ENCODE measurements around the gene CHCHD3. TPM values are rescaled to one million over a fixed set of nuclear protein-coding genes. Genes with fewer than 3 reads are reported as not detected.

CHCHD3 gene
- total RNA-seq = 70.8 and 98.8 TPM in 2 replicates

DNA sequence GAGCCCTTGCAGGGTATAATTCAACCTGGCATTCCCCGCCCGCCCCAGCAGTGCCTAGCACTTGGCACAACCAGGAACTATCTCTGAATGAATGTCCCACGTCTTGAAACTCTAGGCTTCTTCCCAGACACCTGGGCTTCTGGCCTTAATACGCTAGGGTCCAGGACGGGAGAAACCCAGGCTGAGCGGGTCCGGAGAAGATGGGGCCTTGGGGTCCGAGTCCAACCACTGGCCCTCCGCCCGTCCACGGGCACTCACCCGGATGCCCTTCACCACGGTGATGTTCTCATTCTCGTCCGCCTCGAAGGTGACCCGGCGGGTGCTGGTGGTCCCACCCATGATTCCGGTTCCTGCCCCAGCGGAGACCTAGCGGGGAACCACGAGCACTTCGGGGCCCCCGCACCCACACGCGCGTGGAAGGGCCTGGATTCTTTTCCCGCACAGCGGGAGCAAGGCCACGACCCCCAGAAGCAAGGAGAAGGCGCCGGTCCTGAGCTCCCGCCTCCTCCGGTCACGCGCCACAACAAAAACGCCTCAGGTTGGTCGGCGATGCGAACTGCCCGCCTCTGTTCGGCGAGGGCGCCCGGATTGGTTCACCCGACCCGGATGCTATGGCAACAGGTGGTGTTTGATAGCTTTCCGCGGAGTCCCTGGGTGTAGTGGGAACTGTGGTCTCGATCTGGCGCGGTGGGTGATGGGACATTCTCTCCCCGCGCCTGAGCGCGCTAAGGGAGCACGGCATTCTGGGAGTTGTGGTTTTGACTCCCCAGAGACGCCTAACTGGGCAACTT lies at the start of gene CHCHD3:
TSS of gene CHCHD3 (minus strand) at position 492 of the 791 bp plus-strand sequence. CDS start at position 339, 153 bp downstream.
- peak; percentile 99 for DNase-seq

DNA sequence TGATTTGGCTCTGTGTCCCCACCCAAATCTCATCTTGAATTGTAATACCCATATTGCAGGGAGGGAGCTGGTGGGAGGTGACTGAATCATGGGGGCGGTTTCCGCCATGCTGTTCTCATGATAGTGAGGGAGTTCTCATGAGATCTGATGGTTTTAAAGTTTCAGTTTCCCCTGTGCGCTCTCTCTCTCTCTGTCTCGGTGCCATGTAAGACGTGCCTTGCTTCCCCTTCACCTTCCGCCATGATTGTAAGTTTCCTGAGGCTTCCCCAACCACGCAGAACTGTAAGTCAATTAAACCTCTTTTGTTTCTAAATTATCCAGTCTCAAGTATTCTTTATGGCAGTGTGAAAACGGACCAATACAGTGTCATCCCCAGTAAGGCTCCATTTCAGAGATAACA lies 48.3 kb upstream of the CHCHD3 start:
- no peak for DNase-seq

DNA sequence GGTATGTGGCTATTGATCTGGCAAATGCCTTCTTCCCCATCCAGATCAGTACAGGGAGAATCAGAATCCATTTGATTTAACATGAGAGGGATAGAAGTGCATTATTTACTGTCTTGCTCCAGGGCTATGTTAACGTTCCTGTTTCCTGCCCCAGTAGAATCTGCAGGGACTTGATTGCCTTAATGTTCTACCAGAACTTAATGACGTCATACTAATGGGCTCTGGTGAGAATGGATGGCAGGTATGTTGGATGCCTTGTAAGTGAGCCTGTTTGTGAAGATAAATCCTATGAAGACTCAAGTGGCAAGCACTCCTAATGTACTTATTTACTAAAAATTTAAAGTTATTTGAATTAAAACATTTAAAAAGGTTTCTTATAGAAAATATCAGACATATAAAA lies 44.5 kb upstream of the CHCHD3 start:
- no peak for DNase-seq

DNA sequence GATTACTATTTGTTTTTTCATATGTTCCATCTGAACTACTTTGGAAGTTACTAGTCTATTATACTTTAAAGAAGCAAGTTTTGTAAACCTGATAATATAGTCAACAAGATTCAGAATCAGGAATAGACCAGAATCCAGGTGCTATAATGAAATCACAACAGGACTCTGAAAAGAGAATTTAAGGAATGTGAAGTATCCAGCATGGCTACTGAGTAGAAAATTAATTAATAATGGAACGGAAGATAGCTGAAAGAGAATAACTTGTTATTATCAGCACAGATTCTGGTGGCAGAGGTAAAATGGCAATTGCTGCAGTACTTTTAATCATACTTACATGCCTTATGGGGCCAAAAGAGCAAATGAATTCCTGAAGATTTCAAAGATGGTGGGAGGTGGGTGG lies 43.1 kb upstream of the CHCHD3 start:
- no peak for DNase-seq

DNA sequence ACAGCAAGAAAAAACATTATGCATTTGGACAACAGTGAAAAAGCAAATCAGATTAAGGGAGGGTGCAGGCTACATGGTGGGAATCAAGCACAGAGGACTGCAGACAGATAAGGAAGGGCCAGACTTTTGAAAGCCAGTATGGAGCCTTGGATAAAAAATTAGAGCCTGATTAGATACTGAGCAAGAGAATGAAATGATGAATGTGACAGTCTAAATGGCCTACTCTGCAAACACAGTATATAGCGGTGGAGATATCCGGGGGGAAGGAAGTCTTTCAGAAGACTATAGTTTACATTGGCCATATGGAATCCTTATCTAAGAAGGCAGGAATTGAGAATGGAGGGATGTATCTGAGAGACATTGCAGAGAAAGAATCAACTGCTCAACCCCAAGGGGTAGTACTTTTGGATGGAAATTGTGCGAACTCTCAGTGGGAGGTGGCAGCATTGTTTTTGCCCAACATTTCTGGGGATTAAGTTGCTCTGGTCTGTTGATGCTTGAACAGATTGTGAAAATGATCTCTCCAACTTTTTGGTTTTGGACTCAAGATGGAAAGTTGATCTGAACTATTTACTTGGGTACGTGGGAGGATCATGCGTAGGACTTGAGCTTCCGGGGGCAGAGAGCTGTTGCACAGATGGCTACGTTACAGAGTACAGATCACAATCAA lies 39.4 kb upstream of the CHCHD3 start:
- DNase-seq = no peak

DNA sequence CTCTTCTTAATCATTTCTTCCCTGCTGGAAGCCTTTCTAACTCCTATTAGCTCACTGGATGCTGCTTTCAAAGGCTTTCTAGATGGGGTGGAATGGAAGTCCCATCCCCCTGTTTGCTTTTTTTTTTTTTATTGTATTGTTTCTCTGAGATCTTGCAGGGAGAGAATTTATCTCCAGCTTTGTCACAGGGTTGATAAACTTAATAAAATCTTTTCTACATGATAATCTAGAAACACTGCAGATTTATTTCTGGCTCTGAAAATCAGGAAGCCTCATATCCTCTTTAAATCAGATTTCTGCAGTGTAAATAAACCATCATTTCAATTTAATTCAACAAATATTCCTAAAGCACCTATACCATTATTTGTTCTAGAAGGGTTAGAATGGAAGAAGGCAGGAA lies 37.2 kb upstream of the CHCHD3 start:
- no peak for DNase-seq

DNA sequence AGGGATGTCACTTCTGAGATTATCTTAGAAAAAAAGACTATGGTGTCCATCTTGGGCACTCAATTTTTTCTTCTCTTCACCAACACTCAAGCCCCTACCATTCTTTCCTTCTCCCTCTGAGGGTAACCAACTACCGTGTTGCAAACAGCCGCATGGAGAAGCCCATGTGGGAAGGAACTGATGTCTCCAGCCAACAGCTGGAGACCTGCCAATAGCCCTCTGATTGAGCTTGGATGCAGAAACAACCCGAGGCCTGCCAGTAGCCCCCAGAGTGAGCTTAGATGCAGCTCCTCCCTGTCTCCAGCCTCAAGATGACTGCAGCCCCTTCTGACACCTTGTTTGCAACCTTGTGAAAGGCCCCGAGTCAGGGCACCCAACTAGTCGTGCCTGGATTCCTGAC lies 36.4 kb upstream of the CHCHD3 start:
- no peak for DNase-seq

DNA sequence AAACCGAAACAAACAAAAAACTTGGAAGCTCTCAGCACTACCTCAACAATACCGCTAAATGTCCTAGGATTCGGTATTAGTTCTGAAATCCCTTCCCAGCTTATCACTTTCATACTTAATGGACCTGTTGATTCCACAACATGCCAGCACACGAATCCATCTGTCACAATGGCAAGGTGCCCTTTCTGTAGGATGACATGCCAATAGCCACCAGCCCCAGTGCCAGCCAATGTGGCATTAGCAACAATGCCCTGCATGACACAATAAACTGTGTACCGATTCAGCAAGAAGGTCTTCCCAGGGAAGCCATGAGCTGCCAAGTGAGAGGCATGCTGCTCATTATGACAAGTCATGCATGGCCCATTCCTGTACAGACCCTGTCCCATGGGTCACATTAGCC lies 35.6 kb upstream of the CHCHD3 start:
- DNase-seq = no peak

DNA sequence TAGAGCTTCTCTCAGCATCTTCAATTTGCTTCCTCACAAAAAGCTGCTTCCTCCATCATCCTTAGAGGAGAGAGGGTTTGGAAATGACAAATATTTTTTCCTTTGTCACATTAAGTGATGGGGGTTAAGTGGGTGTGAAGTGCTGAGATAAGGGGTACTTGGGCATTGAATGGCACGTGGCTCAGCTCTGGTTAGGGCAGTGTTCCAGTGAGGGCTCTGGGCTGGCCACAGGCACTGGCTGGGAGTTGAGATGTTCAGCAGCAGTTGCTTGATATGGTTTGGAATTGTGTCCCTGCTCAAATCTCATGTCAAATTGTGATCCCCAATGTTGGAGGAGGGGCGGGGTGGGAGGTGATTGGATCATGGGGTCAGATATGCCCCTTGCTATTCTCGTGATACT lies 33.7 kb upstream of the CHCHD3 start:
- DNase-seq = no peak

DNA sequence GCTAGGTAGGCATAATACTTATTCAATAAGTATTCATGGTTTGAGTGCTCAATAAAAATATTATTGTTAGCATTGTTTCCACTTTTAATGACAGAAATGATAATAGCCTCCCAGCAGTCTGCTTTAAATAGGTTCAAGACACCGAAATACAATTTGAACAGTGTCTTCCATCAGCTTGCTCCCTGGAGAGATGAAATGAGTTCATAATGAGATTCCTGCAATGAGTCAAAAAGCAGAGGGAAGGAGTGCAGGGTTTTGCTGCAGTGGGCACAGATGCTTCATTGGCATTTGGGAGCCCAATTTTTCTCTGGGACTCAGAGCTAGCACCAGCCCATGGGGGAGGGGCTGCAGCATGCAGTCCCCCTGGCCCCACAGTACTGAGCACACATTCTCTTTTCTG lies 32.6 kb upstream of the CHCHD3 start:
- DNase-seq = no peak

DNA sequence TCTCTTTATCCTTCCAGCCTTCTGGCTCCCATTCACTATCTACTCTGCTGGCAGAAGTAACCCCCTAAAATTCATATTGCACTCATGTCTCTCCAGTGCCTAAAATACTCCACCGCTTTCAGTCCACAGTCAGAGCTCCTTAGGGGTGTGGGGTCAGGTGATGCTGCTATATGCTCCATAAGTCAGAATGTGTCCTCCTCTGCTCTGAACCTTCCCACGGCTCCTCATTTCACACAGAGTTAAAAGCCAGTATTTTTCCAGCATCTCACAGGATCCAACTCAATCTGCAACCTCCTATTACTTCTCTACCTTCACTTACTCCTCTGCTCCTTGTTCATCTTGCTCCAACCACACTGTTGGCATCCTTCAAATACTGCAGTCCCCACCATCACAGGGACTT lies 31.1 kb upstream of the CHCHD3 start:
- no peak for DNase-seq

DNA sequence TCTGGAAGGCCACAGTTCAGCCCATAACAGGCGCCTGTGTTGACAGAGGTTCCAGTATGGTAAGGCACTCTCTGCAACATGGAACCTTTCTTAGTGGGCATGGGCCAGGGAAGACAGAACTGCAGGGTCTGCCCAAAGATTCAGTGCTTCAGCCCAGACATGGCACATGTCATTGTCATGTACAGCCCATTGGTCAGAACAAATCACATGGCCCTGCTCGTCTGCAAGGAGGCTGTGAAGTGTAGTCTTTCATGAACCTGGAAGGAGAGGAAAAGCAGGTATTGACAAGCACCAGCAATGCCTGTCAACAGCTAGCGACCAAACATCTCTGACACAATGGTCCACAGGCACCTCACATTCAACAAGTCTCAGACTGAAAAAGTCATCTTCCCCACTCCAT lies 30.4 kb upstream of the CHCHD3 start:
- no peak for DNase-seq

DNA sequence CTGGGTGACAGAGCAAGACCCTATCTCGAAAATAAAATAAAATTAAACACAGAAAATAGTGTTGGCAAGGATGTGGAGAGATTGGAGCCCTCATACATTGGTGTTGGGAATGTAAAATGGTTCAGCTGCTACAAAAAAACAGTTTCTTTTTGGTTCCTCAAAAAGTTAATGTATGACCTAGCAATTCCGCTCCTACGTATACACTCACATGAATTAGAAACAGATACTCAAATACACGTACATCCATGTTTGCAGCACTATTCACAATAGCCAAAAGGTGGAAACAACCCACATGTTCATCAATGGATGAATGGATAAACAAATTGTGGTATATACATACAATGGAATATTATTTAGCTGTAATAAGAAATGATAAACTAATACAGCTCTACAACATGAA lies 28.4 kb upstream of the CHCHD3 start:
- no peak for DNase-seq

DNA sequence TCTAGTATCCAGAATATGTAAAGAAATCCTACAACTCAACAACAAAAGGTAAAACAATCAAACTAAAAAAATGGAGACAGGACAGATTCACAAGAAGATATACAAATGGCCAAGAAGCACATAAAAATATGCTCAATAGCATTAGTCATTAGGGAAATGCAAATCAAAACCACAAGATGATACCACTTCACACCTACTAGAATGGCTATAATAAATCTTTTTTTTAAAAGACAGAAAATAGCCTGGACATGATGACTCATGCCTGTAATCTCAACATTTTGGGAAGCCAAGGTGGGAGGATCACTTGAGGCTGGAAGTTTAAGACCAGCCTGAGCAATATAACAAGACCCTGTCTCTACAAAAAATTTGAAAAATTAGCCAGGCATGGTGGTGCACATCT lies 27.9 kb upstream of the CHCHD3 start:
- no peak for DNase-seq

DNA sequence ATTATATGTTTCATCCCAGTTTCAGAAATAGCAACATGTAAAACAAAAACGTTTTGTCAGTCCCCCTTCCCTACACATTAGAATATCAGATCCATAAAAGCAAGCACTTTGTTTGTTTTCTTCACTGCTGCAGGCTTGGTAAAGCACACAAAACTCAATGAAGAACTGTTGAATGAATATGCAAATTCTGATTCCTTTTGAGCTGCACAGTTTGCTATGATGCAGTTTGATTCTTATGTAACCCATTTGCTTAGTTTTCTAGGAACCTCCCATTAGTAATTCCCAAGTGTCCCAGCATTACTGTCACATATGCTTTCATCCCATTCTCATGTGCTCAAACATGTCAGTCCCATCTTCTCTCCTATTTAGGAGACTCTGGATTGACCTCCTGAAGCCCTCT lies 26.1 kb upstream of the CHCHD3 start:
- no peak for DNase-seq

DNA sequence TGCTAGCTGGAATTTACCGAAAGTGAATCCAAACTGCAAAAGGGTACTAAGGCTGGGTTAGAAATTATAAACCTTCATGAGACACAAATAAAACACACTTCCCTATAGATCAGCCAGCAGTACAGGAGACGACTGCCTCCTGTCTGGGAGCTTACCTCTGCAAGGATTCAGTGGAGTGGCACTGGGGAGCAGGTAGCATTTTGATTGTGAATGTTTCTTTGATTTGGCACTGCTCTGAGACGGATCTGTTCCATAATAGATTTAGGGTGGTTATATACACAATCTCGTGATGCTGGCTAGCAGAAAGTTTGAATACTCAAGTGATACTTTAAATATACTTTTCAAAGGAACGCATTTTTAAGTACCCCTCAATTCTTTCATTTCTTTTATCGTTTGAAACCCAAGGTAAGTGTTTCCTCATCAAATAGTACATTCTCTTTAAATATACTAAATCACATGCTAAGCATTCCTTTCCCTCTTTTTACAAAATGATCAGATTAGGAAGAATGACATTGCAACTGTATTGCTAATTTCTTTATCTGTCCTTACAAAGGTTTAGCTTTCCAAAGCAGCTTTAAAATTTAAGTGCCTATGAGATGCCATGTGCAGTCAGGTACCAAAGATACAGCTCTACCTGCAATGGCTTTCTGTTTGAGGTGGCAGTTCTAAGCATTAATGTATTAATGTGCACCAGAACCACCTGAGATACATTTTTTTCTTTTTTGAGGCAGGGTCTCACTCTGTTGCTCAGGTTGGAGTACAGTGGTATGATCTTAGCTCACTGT lies 20.6 kb upstream of the CHCHD3 start:
- no peak for DNase-seq

DNA sequence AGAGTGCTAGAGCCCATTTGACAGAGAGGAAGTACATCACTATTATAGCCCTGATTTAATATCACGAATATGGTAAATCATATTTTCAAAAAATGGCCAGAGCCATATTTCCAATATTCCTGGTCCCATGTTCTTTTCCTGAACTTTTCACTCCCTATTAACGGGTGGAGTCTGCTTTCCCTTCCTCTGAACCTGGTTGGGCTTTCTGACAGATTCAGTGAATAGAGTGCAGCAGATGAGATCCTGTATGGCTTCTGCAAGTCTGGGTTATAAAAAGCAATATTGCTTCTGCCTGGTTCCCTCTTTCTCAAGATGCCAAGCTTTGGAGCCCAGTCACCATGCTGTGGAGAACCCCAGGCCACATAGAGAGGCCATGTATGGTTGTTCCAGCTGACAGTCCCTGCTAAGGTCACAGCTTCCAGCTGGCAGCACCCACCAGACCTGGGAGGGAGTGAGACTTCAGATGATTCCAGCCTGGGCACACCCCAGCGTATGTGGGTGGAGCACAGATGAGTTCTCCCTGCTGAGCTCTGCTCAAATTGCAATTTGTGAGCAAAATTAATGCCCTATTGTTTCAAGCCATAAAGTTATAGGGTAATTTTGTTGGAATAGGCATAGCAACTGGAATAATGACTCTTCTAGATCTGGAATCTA lies 17.9 kb upstream of the CHCHD3 start:
- no peak for DNase-seq

DNA sequence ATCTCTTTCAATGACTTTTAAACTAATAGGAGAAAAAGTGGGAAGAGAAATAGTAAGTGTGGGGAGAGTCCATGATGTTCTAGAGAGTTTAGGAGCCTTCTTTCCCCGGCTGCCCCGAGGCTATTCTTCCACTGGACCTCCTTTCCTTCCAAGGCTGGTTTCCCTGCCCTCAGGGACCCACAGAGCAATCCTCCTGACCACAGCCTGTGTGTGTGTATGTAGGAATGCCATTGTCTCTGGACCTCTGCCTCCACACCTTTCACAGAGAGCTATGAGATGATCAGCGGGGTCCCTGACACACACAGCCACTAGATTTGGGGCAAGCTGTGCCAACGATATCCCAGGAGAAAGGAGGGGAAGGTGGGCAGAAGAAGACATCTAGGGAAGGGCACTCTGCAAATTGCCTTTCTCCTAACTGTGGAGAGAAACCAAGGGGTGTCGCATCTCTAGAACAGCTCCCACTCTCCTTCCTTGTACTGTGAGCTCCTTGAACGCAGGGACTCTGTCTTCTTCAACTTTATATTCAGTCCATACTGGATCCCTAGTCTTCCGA lies 13.3 kb upstream of the CHCHD3 start:
- DNase-seq = no peak

DNA sequence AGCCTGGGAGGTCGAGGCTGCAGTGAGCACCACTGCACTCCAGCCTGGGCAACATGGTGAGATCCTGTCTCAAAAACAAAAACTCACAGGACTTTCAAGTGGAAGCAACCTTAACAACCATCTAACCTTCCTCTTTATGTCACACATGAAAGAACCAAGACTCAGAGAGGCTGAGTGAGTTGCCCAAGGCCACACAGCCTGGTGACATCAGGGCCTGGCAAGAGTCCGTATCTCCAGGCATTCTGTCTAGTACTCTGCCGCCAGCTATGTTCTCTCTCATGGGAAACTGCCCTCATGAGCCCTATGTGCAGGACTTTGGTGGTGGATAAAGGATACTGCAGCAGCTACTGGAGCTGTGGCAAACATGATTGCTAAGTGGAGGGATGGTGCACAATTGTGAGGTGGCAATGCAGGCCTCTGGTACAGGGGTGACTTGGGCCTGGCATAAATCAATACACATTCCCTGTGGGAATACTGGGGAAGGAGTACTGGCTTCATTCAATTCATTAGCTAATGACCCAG lies 10.1 kb upstream of the CHCHD3 start:
- DNase-seq = no peak

DNA sequence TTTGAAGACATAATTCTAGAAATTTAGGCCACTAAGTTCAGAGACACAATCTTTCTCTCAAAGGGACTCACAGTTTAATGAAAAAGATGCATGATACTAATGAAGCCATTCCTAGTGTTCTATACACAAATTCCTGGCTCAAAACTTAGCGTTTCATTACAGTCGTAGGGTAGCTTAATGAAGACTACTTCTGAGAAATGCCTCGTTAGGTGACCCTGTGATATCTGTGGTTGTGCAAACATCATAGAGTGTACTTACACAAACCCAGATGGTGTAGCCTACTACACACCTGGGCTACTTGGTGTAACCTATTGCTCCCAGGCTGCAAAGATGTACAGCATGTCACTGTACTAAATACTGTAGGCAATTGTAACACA lies 488 bp upstream of the CHCHD3 start:
- no peak for DNase-seq

DNA sequence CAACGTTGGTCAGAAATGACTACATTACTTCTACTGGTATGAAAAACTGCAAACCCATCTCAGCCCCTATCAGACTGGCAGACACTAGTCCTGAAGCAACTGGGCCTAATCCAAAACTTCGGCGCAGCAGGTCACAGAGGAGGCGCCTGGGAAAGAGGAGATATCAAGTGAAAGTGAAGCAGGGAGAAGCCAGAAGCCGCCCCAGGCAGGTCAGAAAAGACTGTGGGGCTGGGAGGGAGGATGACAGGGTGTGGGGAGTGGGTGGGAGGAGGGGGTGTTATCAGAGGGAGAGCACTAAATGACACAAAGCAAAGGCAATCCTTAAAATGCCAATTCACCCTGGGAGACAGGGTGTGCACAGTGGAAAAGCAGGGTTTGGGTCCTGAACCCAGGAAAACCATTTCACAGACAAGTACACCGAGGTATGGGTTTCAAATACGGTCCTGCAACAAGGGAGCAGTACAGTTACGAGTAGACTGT lies 731 bp downstream of the CHCHD3 start:
- DNase-seq = no peak

DNA sequence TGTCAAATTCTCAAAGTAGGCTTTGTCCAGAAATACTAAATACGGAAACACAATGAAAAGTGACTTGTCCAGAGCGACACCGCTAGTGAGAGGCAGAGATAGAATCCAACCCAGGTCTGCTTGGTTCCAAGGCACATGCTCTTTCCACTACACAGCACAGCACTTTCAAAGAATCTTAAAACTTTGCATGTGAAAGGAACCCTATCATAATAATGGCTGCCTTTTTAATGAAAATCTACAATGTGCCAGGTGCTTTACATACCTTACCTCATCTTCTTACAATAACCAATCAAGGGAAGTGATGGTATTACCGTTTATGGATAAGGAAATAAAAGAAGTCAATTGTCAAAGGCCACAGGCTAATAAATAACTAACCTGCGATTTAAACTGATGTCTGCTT lies 2.6 kb downstream of the CHCHD3 start:
- DNase-seq = no peak

DNA sequence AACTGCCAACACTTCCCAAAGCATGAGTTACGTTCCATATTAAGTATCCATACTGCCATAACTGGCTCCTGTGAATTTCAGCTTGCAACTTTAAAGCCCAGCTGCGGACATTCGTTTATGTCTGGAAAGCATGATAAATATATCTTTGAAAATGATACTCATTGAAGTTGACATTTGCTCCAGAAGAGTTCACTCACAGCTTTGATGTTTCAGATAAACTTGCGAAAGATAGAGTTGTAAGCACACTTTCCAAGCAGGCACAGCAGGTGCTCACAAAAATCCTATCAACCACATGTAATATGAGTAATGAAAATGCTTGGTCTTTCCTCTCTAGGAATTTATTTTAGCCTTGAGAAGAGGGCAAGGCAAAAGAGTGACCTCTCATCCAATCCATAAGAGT lies 4.5 kb downstream of the CHCHD3 start:
- DNase-seq = no peak

All from dermis blood vessel endothelial cell (primary cell).